ENCODE results near the gene RIMBP2. TPM values are rescaled to one million over a fixed set of nuclear protein-coding genes. Genes with fewer than 3 reads are reported as not detected.

RIMBP2 gene
- total and polyA plus RNA-seq, 9 donors = 1.1 to 16.2 (median 3.5) TPM

- Histone ChIP-seq H3K4me1 (ENCODE audit: insufficient read depth) (no peaks in the 10 kb centered on the region), H3K4me3 (no peak overlapping the region), H3K27me3 (no peaks in the 10 kb centered on the region), H3K36me3 (no peaks in the 10 kb centered on the region), H3K9me3 (no peaks in the 10 kb centered on the region), H3K27ac (no peak overlapping the region)
- no peak for DNase-seq
- no peak for TF ChIP-seq EP300 (IDR thresholded peaks at IDR 0.05)
- no peak for TF ChIP-seq CTCF (IDR thresholded peaks at IDR 0.05)
- no peak for TF ChIP-seq POLR2A (IDR thresholded peaks at IDR 0.05)
- intact Hi-C loops (cut with DNase I) = no loop called here
- WGBS, 3 donors = 78 to 85% (median 81%) methylated on average over 9 of the region's 9 CpGs
Measured at GRCh38 chr12:130523208-130523607, 192.9 kb downstream of the RIMBP2 start.

GRCh38 chr12:130522244-130522834, 193.8 kb downstream of the RIMBP2 start:
- intact Hi-C loops (cut with DNase I) = no loop called here
- no peak for DNase-seq
- TF ChIP-seq CTCF (IDR thresholded peaks at IDR 0.05) (no peak), EP300 (IDR thresholded peaks at IDR 0.05) (no peak), POLR2A (IDR thresholded peaks at IDR 0.05) (no peak)
- H3K4me1 ChIP-seq (ENCODE audit: insufficient read depth) = no peaks in the 10 kb centered on the region
- 66 to 70% (median 67%) methylated on average over 17 of the region's 17 CpGs for WGBS, 3 donors
- H3K36me3 ChIP-seq = no peaks in the 10 kb centered on the region
- no peaks in the 10 kb centered on the region for H3K27me3 ChIP-seq
- no peak overlapping the region for H3K4me3 ChIP-seq
- H3K9me3 ChIP-seq = no peaks in the 10 kb centered on the region
- H3K27ac ChIP-seq = no peak overlapping the region

GRCh38 chr12:130521375-130522124, 194.5 kb downstream of the RIMBP2 start:
- Histone ChIP-seq H3K27ac (no peak overlapping the region), H3K9me3 (no peaks in the 10 kb centered on the region), H3K36me3 (no peaks in the 10 kb centered on the region), H3K27me3 (no peaks in the 10 kb centered on the region), H3K4me1 (ENCODE audit: insufficient read depth) (no peaks in the 10 kb centered on the region), H3K4me3 (no peak overlapping the region)
- WGBS, 3 donors = 76 to 81% (median 77%) methylated on average over 11 of the region's 11 CpGs
- TF ChIP-seq POLR2A (IDR thresholded peaks at IDR 0.05) = no peak
- TF ChIP-seq EP300 (IDR thresholded peaks at IDR 0.05) = no peak
- TF ChIP-seq CTCF (IDR thresholded peaks at IDR 0.05) = no peak
- intact Hi-C loops (cut with DNase I) = no loop called here
- no peak for DNase-seq

GRCh38 chr12:130520784-130521183, 195.3 kb downstream of the RIMBP2 start:
- H3K27ac ChIP-seq = no peak overlapping the region
- DNase-seq = no peak
- no peaks in the 10 kb centered on the region for H3K9me3 ChIP-seq
- intact Hi-C loops (cut with DNase I) = no loop called here
- H3K27me3 ChIP-seq = no peaks in the 10 kb centered on the region
- TF ChIP-seq CTCF (IDR thresholded peaks at IDR 0.05) (no peak), EP300 (IDR thresholded peaks at IDR 0.05) (no peak), POLR2A (IDR thresholded peaks at IDR 0.05) (no peak)
- no peak overlapping the region for H3K4me3 ChIP-seq
- no peaks in the 10 kb centered on the region for H3K36me3 ChIP-seq
- 50 to 75% (median 72%) methylated on average over 3 of the region's 3 CpGs for WGBS, 3 donors
- H3K4me1 ChIP-seq (ENCODE audit: insufficient read depth) = no peaks in the 10 kb centered on the region
